Nephron progenitor cell (in vitro differentiated cells): ENCODE data around the gene HDAC9.

Experiments used
- DNase-seq: peaks from one replicate; pipeline ENCODE4 v3.0.0; 2021
- H3K27ac Mint-ChIP-seq: 2 replicates; pipeline ENCODE4 v1.8.0; 2021; ENCODE audit warnings: mild to moderate bottlenecking, moderate library complexity, mixed read lengths
- H3K27me3 Mint-ChIP-seq: 2 replicates; pipeline ENCODE4 v1.8.0; 2021; ENCODE audit warnings: mild to moderate bottlenecking, low read depth, mixed read lengths; ENCODE audit not compliant: poor library complexity
- H3K36me3 Mint-ChIP-seq: 2 replicates; pipeline ENCODE4 v1.8.0; 2021; ENCODE audit warnings: low read depth, mixed read lengths
- H3K4me1 Mint-ChIP-seq: 2 replicates; pipeline ENCODE4 v1.8.0; 2021; ENCODE audit warnings: mixed read lengths
- H3K4me3 Mint-ChIP-seq: 2 replicates; pipeline ENCODE4 v1.8.0; 2021; ENCODE audit warnings: mild to moderate bottlenecking, moderate library complexity, mixed read lengths
- H3K9me3 Mint-ChIP-seq: 2 replicates; pipeline ENCODE4 v1.8.0; 2021; ENCODE audit warnings: mild to moderate bottlenecking, moderate library complexity, mixed read lengths
- TF ChIP-seq, protein P1 (sequence below): fragments of 200-600 bp; sonication (generic); IDR thresholded peaks from 2 replicates; pipeline ENCODE4 v1.5.0; 2021; ENCODE audit warnings: antibody characterized with exemption

HDAC9 gene

DNA sequence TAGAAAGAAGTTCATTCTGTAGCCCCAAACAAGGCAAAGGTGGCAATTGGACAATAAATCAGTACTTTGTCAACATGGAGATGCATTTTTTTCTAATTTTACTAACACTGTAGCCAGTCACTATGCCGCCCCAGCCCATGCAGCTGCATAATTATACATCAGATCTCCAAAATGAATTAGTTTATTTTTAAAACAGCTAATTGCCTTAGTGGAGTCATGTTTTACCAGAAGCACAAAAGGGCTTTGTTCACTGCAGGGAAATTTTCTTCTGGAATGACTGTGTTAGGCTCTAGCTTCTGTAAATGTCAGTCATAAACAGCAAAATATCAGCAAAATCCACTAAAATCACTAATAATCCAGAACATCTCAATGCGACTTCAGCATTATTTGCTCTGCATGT, 20.1 kb upstream of the HDAC9 start:
- peaks cover 10% of the 10 kb centered on the region for H3K4me1 Mint-ChIP-seq
- no peaks in the 10 kb centered on the region for H3K9me3 Mint-ChIP-seq
- no peaks in the 10 kb centered on the region for H3K27me3 Mint-ChIP-seq

DNA sequence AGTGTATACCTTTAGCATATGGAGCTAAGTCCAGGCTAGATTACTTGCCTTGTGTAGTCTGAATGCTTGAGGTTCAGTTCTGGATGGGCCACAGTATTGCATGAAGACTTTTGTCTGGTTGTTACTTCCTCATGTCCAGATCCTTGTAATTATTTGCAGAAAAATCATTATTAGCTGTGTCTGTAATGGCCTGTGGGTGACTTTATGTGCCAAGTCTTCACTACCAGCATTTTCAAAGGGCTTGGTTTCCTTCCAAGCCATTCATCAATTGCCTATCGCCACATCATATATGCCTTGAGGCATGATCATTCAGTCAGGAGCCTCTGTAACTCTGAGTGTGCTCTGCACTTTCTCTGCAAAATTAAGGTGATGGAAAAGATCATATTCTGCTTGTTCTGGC, 13.8 kb upstream of the HDAC9 start:
- H3K4me1 Mint-ChIP-seq, result no peaks in the 10 kb centered on the region
- H3K36me3 Mint-ChIP-seq, result no peaks in the 10 kb centered on the region
- H3K27me3 Mint-ChIP-seq, result no peaks in the 10 kb centered on the region
- DNase-seq, result no peak
- H3K27ac Mint-ChIP-seq, result no peak overlapping the region
- TF ChIP-seq, protein P1, sequence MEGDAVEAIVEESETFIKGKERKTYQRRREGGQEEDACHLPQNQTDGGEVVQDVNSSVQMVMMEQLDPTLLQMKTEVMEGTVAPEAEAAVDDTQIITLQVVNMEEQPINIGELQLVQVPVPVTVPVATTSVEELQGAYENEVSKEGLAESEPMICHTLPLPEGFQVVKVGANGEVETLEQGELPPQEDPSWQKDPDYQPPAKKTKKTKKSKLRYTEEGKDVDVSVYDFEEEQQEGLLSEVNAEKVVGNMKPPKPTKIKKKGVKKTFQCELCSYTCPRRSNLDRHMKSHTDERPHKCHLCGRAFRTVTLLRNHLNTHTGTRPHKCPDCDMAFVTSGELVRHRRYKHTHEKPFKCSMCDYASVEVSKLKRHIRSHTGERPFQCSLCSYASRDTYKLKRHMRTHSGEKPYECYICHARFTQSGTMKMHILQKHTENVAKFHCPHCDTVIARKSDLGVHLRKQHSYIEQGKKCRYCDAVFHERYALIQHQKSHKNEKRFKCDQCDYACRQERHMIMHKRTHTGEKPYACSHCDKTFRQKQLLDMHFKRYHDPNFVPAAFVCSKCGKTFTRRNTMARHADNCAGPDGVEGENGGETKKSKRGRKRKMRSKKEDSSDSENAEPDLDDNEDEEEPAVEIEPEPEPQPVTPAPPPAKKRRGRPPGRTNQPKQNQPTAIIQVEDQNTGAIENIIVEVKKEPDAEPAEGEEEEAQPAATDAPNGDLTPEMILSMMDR, result no peak
- H3K9me3 Mint-ChIP-seq, result no peaks in the 10 kb centered on the region
- no peak overlapping the region for H3K4me3 Mint-ChIP-seq

More for the DNA sequence above, 20.1 kb upstream of the HDAC9 start:
- Mint-ChIP-seq H3K27ac (no peak overlapping the region), H3K4me3 (no peak overlapping the region), H3K36me3 (no peaks in the 10 kb centered on the region)
- TF ChIP-seq, protein P1, result no peak
- DNase-seq, result no peak

DNA sequence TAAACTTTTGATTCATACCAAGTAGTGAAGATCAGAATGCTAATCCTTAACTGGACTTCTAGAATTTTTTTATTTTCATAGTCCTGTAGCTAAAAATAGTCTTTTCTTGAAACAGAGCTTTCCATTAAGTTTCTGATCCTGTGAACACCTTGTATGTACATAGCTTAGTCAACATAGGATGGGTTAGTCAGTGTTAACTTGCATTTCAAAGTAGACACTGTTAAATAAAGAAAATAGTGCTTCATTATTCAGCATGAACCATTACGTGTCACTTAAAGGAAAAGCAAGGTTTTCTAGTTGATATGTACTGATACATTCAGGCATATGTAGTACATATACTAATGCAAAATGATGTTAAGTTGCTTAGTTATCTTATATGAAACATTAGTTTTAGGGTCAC, 7.5 kb upstream of the HDAC9 start:
- no peak overlapping the region for H3K4me3 Mint-ChIP-seq
- H3K9me3 Mint-ChIP-seq, result no peaks in the 10 kb centered on the region
- peaks cover 4% of the 10 kb centered on the region for H3K27me3 Mint-ChIP-seq
- TF ChIP-seq, protein P1, result no peak
- no peak overlapping the region for H3K27ac Mint-ChIP-seq
- no peak for DNase-seq
- H3K36me3 Mint-ChIP-seq, result no peaks in the 10 kb centered on the region
- no peaks in the 10 kb centered on the region for H3K4me1 Mint-ChIP-seq

DNA sequence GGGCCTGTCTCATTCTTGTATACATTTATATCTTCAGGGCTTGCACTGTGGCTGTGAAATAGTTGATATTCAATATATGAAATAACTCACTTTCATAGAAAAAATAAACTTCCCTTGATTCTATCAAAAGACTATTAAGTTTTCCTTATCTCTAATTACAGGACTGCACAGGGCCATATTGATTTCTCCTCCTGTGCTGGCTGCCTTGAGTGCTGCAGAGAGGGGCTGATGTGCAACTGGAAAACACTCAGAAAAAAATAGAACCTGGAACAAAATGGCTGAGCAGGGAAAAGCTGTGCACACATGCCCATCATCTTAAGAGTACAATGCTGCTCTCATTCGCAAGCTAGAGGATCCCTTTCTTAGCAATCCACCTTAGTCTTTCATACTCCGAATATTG, 5.9 kb upstream of the HDAC9 start:
- no peak for DNase-seq
- Mint-ChIP-seq H3K4me3 (no peak overlapping the region), H3K4me1 (peaks cover under 1% of the 10 kb centered on the region), H3K9me3 (no peaks in the 10 kb centered on the region), H3K27me3 (peaks cover 4% of the 10 kb centered on the region), H3K36me3 (no peaks in the 10 kb centered on the region), H3K27ac (no peak overlapping the region)
- TF ChIP-seq, protein P1, result no peak

DNA sequence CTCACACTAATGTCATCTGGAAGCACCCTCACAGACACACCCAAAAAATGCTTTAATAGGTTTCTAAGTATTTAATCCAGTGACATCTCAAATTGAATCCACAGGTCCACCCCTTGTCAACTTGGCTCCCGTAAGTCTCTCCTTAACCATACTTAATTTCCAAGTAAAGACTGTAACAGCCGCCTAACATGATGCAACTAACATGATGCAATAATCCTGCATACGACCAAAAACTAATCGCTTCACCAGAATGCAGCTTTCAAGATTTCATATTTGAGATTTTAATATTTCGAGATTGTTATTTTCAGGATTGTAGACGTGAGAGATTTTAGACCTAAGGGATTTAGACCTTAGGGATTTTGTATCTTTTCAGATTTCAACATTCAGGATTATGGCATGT, 3.7 kb upstream of the HDAC9 start:
- peaks cover 4% of the 10 kb centered on the region for H3K27me3 Mint-ChIP-seq
- TF ChIP-seq, protein P1, result no peak
- H3K4me3 Mint-ChIP-seq, result no peak overlapping the region
- no peak overlapping the region for H3K27ac Mint-ChIP-seq
- DNase-seq, result no peak
- H3K36me3 Mint-ChIP-seq, result no peaks in the 10 kb centered on the region
- H3K9me3 Mint-ChIP-seq, result no peaks in the 10 kb centered on the region
- H3K4me1 Mint-ChIP-seq, result peaks cover 23% of the 10 kb centered on the region

DNA sequence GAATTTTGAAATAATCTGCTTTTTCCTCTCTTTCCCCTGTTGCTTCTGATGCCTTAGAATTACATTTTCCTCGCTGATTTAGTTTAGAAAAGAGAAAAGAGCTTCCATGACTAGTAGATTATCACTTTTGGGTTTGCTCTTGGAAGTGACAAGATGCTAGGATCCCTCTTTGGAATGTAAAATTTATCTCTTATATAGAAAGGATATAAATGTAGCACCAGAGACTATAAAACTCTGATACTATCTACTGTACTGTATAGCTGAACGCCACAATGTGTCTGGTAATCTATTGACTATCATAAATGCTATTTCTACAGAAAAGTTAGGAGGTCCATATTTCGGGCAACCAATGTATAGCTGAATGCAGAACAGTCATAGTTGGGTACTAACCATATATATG, 1.1 kb upstream of the HDAC9 start:
- no peak overlapping the region for H3K4me3 Mint-ChIP-seq
- no peaks in the 10 kb centered on the region for H3K9me3 Mint-ChIP-seq
- TF ChIP-seq, protein P1, result no peak
- no peaks in the 10 kb centered on the region for H3K36me3 Mint-ChIP-seq
- H3K27me3 Mint-ChIP-seq, result peaks cover 4% of the 10 kb centered on the region
- no peak overlapping the region for H3K27ac Mint-ChIP-seq
- H3K4me1 Mint-ChIP-seq, result peaks cover 26% of the 10 kb centered on the region
- no peak for DNase-seq
